Suppressor macrophage treated with lipopolysaccharide for 4 hours (primary cell): Measurements from ENCODE around the gene ERC1.
"Not testable (repeated sequence)": the region's sequence is repeated elsewhere in the genome, so short reads cannot be mapped to it uniquely, and the experiment has no call there.

Source experiments
- DNase-seq: peaks from one replicate; pipeline ENCODE4 v3.0.0-alpha.2; 2020

Gene ERC1

DNA sequence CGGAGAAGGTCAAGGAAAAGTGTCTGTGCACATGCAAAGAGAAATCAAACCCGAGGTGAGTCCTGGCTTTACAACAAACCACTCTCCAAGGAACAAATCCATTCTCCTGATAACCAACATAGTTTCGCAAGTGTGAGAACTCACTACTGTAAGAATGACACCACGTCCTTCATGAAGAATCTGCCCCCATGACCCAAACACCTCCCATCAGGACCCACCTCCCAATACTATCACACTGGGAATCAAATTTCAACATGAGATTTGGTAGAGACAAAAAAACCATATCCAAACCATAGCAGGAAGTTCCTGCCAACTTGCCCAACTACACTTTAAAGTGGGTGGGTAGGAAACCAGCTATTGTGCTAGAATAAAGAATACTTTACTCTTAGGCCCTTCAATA is 2.4 kb upstream of the ERC1 start:
- DNase-seq: peak; percentile 18

DNA sequence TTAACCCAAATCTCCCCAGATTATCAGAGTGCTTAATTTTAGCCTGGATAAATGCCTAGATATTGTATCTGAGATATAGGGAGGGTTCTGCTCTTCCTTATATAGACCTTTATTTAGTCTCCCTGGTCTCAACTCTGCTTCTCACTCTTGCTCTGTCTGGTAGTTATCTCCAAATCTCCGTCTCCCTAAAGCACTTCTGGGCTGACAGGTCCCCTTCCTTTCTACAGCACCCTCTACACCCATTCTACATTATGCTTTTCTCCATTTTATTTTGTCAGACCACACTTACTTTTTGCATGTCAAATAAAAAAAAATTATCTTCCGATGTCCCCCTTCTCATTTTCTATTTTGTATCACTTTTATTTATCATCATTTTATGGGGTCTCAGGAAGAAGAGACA is 2.0 kb upstream of the ERC1 start:
- no peak for DNase-seq

DNA sequence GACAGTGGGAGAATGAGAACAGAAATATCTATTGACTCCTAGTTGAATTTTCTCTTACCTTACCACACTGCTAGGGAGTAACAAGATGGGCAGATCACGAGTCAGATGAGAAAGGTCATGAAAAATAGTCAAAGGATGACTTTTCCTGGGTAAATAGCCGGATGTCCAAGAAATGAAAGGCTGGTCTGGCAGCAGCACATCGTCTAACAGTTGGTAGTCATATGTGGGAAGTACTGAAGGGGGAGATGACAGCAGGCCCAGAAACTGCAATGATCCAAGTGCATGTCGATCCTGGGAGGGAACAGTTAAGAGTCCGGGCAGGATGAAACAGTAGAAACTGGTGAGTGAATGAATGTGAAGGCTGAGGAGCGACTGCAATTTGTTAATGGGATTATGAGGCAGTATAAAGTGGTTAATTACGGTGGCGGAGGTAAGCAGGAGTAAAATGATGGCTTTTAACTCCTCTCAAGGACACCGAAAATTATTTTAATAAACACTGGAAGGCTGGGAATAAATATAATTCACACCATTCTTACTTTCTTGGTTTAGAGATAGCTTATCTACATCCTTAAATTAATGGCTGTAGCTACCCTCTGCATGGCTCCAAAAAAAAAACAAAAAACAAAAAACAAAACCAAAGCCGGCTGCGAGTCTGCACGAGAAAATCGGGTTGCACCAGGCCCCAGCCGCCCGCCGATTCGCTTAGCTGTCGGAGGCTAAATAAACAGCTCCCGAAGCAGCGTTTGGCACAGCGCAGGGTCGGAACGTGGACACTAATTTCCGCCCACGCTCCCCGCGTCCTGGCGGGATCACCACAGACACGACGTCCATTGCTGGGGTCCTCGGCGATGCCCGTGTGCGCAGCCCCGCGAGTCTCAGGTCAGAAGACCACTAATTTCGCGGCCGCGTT is 1.0 kb upstream of the ERC1 start:
- peak; percentile 67 for DNase-seq

DNA sequence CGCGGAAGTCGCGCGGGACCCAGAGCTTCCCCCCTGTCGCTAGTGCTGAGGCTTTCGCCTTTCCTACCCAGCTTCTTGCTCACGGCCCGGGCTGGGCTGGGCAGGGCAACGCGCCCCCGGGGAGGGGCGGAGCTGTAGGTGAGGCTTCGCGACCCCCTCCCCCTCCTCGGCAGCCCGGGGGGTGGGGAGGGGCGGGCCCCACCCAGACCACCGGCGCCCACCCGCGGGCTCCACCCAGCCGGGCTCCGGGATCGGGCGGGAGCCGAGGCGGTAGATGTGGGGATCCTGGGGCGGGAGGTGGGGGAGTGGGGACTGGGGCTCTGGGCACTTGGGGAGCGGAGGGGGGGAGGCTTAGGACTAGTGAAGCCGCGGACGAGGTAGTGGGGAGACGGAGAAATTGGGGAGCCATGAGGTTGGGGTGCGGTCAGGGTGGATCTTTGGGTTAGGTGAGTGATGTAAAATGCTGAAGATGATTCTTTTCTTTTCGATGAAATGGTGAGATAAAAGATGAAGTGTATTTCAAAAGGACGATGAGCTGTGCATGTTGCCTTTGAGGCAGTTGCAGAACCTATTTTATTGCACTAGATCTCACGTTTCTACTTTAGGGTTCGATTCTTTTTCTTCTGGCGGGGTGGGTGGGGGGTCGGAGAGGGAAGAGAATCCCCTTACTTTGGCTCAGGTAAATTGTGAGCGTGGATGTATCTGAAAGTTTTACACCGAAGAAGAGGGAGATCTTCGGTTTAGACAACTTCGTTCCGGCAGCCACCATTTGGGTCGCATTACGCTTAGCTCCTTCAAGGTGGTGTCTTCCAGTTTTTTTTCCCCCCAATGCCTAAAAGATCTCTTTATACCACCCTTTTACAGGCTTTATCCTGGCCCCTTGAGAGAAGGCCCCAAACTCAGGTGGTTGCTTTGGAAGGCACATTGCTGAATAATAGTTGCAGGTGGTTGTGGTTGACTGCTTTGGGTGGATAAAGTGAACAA is 619 bp downstream of the ERC1 start:
- no peak for DNase-seq

DNA sequence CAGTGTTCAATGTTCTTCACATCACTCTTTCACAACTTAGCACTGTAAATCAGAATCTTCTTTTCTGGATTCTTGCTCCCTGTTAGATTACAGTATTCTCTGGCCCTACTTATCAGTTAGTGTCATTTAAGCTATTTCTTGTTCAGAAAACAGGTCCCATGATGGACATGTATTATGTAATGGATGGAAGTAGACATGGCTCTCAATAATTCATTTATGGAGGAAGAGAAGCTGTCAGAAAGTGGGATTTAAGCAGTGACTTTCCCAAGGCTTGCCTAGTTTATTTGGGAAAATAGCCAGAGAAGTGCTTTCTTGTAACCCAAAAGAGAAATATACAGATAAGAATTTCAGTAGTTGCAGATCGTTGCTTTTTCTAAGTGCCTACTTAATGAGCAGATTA is 1.6 kb downstream of the ERC1 start:
- DNase-seq: no peak

DNA sequence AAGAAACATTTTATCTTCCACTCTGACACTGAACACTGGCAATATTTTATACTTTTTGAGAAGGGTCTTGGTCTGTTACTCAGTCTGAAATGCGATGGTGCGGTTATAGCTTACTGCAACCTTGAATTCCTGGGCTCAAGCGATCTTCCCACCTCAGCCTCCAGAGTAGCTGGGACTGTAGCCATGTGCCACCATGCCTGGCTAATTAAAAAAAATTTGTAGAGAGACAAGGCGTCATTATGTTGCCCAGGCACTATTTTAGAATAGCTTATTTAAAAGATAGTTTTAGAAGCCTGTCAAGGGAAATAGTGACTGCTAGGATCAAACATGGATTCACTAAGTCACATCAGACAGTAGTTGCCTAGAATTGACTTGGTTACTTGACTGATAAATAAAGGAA is 5.9 kb downstream of the ERC1 start:
- DNase-seq: no peak

DNA sequence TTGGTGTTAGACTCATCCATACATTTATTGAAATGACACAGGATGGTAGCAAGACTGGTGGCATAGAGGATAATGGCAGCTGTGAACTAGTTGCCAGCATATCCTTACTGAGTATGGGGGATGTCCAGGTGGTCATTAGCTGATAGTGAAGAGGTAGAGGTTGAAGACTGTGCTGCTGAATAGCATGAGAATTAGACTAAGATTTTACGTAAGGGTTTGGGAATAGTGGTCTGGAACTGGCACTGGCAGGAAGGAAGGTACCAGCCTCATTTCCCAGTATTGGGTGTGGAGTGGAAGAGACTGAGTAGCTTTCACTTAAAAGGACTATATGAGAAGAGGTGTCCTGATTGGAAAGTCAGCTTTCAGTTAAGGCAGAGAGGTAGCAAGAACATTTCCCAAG is 6.5 kb downstream of the ERC1 start:
- DNase-seq: no peak

DNA sequence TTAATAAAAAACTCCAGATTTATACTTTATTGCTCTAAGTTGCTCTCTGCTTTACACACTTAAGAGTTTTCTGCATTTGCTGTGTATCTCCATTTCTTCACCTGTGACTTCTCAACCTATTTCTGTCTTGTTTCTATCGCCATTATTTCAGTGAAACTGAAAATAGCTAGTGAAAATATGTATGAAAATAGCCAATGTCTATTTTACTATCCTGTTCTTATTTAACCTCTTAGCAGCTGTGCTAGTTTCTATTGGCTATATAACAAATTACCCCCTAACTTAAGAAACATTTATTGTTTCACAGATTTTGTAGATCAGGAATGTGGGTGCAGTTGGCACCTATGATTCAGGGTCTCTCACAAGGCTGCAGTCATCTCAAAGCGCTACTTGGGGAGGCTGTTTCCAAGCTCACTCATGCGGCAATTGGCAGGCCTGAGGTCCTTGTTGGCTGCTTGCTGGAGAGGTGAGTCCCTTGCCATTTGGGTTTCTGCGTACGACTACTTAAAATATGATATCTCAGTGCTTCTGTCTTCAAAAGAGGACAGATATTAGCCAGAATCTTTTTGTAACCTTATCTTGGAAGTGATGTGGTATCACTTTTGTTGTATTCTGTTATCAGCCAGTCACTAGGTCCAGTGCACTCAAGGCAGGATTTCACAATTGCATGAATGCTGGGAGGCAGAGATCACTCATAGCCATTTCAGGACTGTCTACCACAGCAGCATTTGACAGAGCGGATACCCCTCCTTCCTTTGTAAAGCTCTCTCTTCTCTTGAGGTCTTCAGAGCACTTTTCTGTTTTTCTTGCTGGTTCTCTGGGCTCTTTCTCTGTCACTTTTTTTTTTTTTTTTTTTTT is 7.2 kb downstream of the ERC1 start:
- DNase-seq: no peak

DNA sequence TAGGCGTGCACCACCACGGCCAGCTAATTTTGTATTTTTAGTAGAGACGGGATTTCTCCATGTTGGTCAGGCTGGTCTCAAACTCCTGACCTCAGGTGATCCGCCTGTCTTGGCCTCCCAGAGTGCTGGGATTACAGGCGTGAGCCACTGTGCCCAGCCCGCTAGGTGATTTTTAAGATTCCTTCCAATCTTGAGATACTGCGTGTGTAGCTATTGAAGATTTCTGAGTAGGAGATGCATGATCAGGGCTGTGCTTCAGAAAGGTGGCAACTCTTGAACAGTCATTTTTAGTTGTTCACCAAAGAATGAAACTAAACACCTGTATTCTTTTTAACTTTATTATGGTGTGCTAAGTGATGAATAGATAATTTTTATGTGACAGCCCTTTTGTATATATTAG is 8.7 kb downstream of the ERC1 start:
- DNase-seq: not testable (repeated sequence)

DNA sequence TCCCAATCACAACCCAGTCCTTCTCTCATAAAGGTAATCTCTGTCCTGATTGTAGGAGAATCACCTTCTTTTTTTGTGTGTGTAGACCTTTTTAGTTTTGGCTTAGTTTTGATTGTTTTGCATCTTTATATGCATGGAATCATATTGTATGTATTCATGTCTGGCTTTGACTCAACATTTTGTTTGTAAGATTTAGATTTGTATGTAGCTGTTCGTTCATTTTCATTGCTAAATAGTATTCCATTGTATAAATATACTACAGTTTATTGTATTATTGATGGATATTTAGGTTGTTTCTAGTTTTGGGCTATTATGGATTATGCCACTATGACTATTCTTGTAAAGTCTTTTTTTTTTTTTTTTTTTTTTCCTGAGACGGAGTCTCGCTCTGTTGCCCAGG is 10.5 kb downstream of the ERC1 start:
- DNase-seq: no peak

DNA sequence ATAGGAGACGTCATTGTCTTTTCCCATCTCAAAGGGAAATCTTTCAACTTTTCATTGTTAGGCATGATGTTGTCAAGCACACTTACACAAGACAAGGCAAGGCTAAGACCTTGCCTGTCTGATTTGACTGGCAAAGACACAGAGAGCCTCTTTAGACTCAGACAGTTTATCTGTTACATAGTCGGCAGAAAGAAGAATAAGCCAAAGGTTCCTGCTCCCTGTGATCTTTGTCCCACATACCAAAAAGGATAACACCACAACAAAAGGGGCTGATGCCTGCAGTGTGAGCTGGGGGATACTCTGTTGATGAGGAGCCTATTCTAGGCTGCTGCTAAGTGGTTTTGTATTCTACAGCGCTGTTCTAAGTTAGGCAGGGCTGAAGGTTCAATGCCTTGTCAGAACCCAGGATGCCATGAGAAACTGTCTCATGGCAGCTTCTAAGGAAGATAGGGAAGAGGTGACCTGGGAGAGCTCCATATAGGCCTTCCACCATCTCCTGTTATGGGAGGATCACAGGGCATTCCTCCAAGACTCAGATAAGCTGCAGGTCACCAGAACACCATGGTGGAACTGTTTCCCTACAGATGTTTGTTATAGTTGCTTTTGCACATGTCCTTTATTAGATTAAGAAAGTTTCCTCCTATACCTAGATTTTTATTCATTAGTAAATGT is 12.7 kb downstream of the ERC1 start:
- DNase-seq: no peak

DNA sequence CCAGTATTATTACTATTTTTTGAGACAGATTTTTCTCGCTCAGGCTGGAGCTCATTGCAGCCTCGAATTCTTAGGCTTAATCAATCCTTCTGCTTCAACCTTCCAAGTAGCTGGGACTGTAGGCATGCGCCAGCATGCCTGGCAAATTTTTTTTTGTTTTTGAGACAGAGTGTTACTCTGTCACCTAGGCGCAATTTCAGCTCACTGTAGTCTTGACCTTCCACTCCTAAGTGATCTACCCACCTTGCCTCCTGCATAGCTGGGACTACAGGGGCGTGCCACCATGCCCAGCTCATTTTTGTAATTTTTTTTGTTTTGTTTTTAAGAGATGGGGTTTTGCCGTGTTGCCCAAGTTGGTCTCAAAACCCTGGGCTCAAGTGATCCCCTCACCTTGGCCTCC is 15.2 kb downstream of the ERC1 start:
- no peak for DNase-seq

DNA sequence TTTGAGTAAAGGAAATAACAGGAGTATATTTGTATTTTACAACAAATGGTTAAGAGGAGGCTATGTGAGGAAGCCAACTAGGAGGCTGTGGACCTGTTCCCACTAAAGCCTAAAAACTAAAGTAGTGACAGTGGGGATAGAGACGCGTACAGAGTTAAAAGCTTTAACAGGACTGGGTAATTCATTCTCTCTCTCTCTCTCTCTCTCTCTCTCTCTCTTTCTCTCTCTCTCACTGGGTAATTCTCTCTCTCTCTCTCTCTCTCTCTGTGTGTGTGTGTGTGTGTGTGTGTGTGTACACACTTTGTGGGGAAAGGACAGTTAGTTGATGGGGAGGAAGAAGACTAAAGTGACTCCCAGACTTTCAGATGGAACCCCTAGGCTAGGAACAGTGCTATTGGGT is 16.3 kb downstream of the ERC1 start:
- no peak for DNase-seq

DNA sequence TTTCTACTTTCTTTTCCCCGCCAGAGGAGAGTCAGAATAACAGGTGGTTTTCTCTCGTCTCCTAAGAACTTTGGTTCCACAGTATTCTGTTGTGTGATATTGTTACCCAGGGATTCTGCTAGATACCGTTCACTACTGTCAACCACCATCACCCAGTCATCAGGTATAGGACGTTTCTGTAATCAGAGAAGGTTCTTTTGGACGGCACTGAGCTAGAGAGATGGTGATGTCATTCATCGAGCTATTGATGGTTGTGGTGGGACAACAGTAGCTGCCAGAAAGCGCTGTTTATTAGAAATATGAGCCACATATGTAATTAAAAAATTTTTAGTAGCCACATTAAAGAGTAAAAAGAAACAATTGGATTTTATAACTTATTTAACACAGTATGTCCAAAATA is 17.0 kb downstream of the ERC1 start:
- no peak for DNase-seq

DNA sequence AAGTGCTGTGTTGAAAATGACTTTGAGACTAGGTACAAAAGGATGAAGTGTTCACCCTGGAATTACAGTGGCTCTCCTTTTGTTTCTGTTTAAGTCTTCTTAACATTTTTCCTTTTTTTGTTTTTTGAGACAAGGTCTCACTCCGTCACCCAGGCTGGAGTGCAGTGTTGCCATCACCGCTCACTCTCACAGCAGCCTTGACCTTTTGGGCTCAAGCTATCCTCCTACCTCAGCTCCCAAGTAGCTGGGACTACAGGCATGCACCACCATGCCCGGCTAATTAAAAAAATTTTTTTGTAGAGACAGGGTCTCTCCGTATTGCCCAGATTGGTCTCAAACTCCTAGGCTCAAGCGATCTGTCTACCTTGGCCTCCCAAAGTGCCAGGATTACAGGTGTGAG is 20.1 kb downstream of the ERC1 start:
- DNase-seq: no peak

DNA sequence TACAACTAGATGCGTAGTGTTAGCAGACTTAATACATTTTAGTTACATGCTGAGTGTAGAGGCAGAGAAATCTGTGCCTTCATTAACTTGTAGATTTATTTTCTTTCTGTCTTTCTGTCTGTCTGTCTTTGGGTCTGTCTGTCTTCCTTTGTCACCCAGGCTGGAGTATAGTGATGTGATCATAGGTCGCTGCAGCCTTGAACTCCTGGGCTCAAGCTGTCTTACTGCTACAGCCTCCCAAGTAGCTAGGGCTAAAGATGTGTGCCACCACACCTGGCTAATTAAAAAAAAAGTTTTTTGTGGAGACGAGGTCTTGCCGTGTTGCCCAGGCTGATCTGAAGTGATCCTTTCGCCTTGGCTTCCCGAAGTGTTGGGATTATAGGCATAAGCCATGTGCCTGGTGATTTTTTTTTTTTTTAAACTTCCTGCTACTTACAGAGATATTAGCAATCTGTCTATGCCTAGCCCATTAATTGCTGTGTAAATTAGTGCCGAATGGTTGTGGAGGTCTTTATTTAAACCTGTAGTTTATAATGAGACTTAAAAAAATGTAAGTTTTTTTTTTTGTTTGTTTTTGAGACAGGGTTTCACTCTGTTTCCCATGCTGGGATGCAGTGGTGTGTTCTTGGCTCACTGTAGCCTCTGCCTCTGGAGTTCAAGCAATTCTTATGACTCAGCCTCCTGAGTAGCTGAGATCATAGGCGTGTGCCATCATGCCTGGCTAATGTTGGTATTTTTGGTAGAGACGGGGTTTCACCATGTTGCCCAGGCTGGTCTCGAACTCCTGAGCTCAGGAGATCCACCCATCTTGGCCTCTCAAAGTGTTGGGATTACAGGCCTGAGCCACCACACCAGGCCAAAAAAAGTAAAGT is 22.8 kb downstream of the ERC1 start:
- DNase-seq: peak; percentile 48

DNA sequence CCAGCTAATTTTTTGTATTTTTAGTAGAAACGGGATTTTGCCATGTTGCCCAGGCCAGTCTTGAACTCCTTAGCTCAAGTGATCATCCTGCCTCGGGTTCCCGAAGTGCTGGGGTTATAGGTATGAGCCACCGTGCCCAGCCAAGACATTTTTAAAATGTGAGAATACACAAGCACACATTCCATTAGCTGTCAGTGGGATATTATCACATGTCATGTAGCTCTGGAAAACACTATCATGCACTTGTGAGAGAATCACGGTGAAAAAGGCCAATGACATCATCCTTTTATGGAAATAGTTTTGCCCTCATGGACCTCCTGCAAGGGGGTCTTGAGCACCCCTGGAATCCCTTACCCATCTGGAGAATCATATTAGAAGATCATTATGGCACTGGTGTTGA is 28.3 kb downstream of the ERC1 start:
- no peak for DNase-seq

DNA sequence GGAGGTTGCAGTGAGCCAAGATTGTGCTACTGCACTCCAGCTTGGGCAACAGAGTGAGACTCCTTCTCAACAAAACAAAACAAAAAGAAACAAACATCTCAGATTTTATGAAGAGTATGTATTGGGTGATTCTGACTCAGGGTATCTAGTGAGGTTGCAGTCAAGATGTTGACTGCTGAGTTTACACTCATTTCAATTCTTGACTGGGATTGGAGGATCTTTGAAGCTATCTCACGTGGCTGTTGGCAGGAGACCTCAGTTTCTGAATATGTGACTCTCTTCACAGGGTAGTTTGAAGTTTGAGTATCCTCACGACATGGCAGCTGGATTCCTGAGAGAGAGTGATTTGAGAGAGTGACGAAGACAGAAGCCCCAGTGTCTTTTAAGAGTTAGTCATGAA is 29.4 kb downstream of the ERC1 start:
- no peak for DNase-seq

DNA sequence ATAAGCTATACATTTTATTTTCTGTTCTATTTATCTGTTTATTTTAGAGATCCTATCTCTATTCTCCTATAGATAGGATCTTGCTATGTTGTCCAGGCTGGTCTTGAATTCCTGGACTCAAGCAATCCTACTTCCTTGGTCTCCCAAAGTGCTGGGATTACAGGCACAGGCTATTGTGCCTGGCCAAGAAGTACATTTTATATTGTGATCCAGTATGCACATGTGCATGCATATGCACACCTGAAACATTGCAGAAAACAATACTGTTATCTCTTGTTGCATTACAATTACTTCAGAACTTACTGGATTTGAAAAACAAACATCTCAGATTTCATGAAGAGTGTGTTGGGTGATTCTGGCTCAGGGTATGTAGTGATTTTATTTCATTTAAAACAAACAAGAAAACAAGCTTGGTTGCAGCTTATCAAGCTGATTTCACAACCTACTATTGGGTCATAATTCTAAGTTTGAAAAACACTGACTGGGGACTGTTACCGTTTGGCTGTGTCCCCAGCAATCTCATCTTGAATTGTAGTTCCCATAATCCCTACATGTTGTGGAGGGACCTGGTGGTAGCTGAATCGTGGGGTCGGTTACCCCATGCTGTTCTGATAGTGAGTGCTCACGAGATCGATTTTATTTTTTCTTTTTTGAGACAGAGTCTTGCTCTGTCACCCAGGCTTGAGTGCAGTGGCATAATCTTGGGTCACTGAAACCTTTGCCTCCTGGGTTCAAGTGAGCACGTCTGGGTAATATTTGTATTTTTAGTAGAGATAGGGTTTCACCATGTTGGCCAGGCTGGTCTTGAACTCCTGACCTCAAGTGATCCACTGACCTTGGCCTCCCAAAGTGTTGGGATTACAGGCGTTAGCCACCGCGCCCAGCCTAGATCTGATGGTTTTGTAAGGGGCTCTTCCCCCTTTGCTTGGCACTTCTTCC is 31.3 kb downstream of the ERC1 start:
- no peak for DNase-seq

DNA sequence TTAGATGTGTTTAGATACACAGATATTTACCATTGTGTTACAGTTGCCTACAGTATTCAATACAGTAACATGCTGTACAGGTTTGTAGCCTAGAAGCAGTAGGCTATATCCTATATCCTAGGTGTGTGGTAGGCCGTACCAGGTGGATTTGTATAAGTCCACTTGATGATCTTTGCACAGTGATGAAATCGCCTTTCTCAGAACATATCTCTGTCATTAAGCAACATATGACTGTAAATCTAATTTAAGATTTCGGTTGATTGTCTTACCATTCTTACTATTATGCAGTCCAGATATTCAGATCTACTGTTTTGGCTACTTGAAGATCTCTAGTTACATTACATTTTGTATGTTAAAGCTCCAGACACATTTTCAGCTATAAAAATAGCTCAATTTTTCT is 39.8 kb downstream of the ERC1 start:
- no peak for DNase-seq
